Cardiac septum (tissue), 1 donor: ENCODE results near the gene TRIM3. TPM values are rescaled to one million over a fixed set of nuclear protein-coding genes. Genes with fewer than 3 reads are reported as not detected.

Experiments
- DNase-seq: peaks from one replicate; pipeline ENCODE4 v3.0.0-alpha.2; 2020; ENCODE audit warnings: low spot score
- intact Hi-C: fragments of 100-400 bp; cut with DNase I; formaldehyde crosslinking; loops from one replicate; pipeline ENCODE4 v1.14.0; 2022
- total RNA-seq: library from RNA; stranded (reverse); fragmentation: NEBNext Ultra II Directional; extraction: Animal tissue kit (Norgen Biotek cat#: 25700); gene quantifications from one replicate; pipeline ENCODE4 v1.2.1, GENCODE V29; 2021
- donor health status: DM: no; HTN: no; CAD: no.

TRIM3 gene
- total RNA-seq, 1 donor from 2014 or later = 11.7 TPM

DNA sequence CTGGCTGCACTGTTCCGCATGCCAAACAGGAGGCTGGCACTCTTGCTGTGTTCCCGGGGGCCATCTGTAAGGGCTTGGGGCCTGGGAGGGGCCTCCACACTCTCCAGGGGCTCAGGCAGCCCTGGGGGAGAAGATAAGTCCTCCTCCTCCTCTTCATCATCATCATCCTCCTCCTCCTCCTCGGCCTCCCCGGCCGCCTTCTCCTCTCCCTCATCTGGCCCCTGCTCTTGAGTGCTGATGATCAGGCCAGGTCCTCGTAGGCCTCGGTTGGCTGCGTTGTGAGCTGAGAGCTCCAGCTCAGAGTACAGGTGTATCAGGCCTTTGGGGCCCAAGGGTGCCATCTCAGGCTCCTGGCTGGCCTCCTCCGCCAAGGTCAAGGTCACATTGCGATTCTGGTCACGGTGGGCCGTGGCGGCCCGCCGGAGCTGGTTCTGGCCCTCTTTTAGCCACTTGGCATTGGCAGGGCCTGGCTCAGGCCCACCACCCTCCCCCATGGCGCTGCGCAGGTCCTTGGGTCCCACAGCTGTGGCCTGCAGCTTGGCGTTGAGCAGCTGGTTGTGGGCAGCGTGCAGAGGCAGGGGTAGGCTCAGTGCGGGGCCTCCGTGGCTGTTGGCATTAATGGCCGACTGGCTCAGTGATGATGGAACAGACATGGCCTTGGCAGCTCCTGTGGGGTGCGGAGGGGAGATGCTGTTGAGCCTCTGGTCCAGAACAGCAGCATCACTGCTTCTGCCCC lies 62.9 kb downstream of the TRIM3 start:
- DNase-seq = no peak
- intact Hi-C loops = no loop called here

- no peak for DNase-seq
- intact Hi-C loops = no loop called here
These were observed 67.4 kb downstream of the TRIM3 start for GRCh38 chr11:6406370-6406769.

GRCh38 chr11:6405846-6406245 lies 67.9 kb downstream of the TRIM3 start:
- no peak for DNase-seq
- intact Hi-C loops = no loop called here

DNA sequence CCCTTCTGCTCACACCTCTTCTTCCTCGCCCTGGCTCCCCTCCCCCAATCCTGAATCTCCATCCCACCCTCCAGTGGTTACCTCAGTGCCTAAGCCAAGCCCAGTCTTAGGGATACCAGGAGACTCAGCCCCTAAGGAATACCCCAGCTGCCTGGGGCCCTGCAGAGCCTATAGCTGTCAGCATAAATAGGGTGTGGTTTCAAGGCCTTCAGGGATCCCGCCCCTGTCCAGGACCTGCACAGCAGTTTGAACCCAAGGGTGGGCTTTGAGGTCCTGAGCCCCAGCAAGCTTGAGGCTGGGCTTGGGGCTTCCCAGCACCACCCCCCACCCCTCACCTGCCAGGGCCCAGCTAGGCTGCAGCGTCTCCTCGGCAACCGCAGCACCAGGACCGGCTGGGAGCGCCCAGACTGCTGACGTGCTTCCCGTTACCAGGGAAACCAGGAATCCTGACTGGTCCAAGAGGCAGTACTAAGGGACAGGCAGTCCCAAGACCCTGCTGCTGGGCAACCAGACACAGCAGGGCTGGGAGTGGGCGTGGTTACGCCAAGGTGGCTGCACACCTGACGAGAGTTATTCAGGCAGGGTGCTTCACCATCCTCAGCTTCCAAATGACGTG lies 68.6 kb downstream of the TRIM3 start:
- no peak for DNase-seq
- intact Hi-C loops = no loop called here

DNA sequence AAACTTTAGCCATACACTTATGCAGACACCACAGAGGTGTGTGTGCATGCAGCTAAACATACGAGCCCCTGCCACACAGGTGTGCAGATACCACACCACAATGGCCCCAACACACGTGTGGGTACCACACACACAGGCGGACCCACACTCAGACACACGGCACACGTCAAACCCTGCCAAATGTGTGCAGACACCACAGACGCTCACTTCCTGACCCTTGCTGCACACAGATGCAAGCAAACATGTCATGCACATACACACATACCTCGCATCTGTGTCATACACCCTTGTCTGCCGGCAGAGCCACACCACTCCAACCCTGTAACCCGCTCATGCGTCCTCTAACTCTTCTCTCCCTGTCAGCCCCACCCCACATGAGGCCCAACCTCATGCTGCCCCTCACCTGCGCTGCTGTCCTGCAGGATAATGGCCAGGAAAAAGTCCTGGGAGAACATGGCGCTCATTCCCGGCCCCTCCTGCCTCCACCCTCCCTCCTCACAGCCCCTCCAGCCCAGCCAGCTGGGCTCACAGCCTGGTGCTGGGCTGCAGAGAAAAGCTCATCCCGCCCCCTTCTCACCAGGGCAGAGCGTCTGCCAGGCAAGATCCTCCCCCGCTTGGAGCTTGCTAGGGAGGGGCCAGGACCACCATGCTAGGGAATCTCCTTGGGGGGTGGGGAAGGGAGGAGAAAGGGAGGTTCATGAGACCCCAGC lies 69.2 kb downstream of the TRIM3 start:
- intact Hi-C loops = no loop called here
- no peak for DNase-seq

DNA sequence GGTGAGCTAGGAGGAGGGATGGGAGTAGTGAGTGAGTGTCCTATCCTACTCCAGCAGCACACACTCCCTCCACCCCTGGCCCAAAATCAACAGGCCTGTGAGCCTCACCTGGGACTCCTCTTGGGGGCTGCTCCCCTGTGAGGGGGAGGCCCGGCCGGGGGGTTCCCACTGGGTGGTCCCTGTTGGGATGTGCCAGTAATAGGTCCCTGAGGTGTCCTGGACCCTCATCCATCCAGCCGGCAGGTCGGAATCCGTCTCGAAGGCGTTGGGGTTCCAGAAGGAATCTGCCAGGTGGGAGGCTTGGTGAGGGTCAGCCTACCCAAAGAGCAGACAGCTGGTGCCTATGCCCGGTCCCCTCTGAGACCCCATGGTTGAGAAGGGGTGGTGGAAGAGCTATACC lies 70.2 kb downstream of the TRIM3 start:
- intact Hi-C loops = no loop called here
- no peak for DNase-seq

- intact Hi-C loops = no loop called here
- DNase-seq = no peak
These were observed 71.2 kb downstream of the TRIM3 start for GRCh38 chr11:6402561-6402981.

DNA sequence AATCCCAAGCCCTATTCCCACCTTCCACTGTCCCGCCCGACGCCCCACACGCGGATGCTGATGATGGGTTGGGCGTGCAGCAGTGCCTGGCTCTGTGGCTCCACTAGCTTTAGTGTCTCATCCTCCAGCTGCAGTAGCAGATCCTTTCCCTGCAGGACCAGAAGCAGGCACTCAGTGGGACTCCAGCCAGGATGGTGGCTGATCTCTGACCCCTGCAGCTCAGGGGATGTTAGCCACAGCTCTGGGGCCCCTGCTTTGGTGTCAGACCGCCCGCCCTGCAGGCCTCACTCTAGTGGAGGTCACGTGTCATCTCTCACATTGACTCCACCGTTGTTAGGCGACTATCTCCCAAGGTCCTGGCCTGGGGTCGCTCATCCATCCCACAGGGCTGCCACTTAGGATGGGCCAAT lies 71.7 kb downstream of the TRIM3 start:
- DNase-seq = no peak

DNA sequence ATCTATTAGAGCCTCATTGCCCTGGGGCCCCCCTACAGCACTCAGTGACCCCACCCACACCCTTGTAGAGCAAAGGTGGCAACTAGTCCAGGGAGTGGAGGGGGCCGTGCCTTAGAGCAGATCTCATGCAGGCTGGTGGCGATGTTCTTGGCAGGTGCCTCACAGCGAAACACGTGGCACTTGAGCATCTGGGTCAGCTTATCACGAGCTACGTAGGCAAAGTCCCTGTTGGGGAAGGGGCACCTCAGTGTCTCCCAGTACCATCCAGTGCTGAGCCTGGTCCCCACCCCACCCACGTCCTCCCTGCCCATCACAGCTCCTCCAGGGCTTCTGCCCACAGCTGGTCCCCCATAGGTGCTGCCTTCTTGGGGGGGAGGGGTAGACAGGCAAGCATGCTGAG lies 72.3 kb downstream of the TRIM3 start:
- no peak for DNase-seq

More for the DNA sequence above, 71.7 kb downstream of the TRIM3 start:
- intact Hi-C loops = no loop called here

GRCh38 chr11:6400431-6401345 lies 73.1 kb downstream of the TRIM3 start:
- intact Hi-C loops = no loop called here

More for the DNA sequence above, 72.3 kb downstream of the TRIM3 start:
- intact Hi-C loops = no loop called here

More at GRCh38 chr11:6400431-6401345, 73.1 kb downstream of the TRIM3 start:
- no peak for DNase-seq

Other genes starting within 250 kb of the TRIM3 start
- gene FHIP1B, start 239.3 kb downstream of the TRIM3 start, total RNA-seq = 19.7 TPM
- not detected for gene CNGA4, start 234.9 kb downstream of the TRIM3 start, total RNA-seq
- gene CCKBR, start 214.1 kb downstream of the TRIM3 start, total RNA-seq = not detected
- 77.6 TPM for gene CAVIN3, start 153.4 kb downstream of the TRIM3 start, total RNA-seq
- gene SMPD1, start 83.5 kb downstream of the TRIM3 start, total RNA-seq = 57.8 TPM
- gene APBB1, start 54.8 kb downstream of the TRIM3 start, total RNA-seq = 72.0 TPM
- gene HPX, start 33.0 kb downstream of the TRIM3 start, total RNA-seq = 0.27 TPM
- 20.1 TPM for gene ARFIP2, start 7.4 kb upstream of the TRIM3 start, total RNA-seq
- 21.7 TPM for gene TIMM10B, start 7.6 kb upstream of the TRIM3 start, total RNA-seq
- 8.2 TPM for gene DNHD1, start 23.3 kb upstream of the TRIM3 start, total RNA-seq
- 21.3 TPM for gene RRP8, start 129.7 kb upstream of the TRIM3 start, total RNA-seq
- 229 TPM for gene ILK, start 129.8 kb upstream of the TRIM3 start, total RNA-seq
- gene TAF10, start 138.3 kb upstream of the TRIM3 start, total RNA-seq = 126 TPM
- gene TPP1, start 145.5 kb upstream of the TRIM3 start, total RNA-seq = 72.0 TPM
- 9.2 TPM for gene DCHS1, start 181.9 kb upstream of the TRIM3 start, total RNA-seq
- 39.5 TPM for gene MRPL17, start 209.4 kb upstream of the TRIM3 start, total RNA-seq